ENCODE results near the gene CCDC14.
"Not testable (repeated sequence)": the region's sequence is repeated elsewhere in the genome, so short reads cannot be mapped to it uniquely, and the experiment has no call there.

- not testable (repeated sequence) for TF ChIP-seq POLR2A, CTCF (IDR thresholded peaks at IDR 0.05)
Measured at GRCh38 chr3:123967260-123967659, 6.2 kb upstream of the CCDC14 start.
